Erythroblast (primary cell): ENCODE measurements around the gene COMT.

Source experiments
- GATA1 ChIP-seq: IDR thresholded peaks from 2 replicates; pipeline ENCODE4 v1.6.1; 2011; ENCODE audit warnings: low read depth, mild to moderate bottlenecking, control low read depth, low read length, moderate library complexity
- POLR2A ChIP-seq: IDR thresholded peaks from 2 replicates; pipeline ENCODE4 v1.6.1; 2011; ENCODE audit warnings: mild to moderate bottlenecking, low read length

DNA sequence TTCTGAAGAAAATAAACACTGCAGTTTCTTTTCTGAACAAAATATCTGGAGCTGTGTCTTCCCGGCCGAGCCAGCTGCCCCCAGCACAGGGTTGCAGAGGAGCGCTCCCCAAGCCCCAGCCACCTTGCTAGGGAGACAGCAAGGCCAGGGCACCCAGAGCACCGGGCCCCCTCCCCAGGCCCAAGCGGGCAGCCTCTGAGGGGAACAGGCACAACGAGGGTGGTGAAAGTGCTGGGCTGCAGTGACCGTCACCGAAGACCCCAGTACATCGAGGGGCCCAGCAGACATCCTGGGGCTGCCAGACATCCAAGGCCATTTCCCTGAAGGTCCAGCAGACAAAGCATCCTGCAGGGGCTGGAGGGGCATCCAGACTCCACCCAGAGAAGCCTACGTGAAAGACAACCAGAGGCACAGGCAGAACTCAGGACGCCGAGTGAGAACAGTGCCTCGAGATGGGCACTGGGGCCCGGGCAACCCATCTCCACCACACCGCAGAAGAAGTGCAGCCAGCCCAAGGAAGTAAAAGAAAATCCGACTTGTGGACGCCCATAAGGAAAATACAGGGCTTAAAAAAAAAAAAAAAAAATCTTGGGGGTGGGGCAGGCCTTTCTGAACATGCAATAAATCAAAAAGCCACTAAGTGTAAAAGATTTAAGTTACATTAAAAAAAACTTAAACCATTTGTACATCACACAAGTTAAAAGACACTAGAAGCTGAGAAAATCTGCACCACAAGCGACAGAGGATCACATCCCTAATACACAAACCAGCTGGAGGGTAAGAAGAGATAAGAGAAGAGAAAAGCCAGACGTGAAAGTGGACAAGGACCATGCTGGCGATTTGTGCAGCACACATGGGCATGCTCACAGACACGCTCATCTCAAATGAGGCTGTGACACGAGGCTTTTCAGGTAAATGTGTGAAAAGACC lies 36.0 kb upstream of the COMT start:
- TF ChIP-seq POLR2A: no peak
- TF ChIP-seq GATA1: no peak
